ENCODE results near the gene ALOXE3. TPM values are rescaled to one million over a fixed set of nuclear protein-coding genes. Genes with fewer than 3 reads are reported as not detected.

Gene ALOXE3
- total RNA-seq, 1 donor from 2014 or later: not detected

DNA sequence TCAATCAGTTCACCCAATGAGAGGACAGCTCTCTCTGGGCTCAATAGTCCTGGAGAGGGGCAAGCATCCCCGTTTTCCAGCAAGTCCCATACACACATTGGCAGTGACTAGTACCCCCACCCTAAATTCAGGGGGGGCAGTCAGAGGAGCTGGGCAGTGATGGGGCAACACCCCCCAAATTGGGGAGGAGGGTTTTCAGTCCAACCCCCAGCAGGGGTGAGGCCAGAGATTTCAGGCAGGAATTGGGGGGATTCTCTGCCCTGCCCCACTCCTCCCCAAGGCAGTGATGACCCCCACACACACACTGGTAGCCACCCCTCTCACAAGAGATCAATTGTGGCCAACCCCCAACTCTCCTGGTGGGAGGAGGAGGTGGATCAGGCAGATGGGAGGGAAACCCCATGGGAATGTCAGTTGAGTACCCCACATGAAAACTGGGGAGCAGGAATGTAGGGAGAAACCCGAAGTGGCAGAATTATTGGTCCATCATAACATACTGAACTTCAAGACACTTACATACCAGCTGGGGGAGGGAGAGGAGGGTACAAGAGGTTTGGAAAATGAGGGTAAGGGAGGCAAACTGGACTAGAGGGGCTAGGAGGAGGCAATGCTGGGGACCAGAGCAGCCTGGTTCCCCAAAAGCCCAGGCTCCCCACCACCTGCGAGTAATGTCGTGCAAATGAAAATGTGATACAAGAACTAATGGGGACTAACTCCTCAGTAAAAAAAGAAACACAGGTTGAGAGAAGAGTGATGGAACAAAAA is 41.3 kb upstream of the ALOXE3 start:
- TF ChIP-seq, protein P1, sequence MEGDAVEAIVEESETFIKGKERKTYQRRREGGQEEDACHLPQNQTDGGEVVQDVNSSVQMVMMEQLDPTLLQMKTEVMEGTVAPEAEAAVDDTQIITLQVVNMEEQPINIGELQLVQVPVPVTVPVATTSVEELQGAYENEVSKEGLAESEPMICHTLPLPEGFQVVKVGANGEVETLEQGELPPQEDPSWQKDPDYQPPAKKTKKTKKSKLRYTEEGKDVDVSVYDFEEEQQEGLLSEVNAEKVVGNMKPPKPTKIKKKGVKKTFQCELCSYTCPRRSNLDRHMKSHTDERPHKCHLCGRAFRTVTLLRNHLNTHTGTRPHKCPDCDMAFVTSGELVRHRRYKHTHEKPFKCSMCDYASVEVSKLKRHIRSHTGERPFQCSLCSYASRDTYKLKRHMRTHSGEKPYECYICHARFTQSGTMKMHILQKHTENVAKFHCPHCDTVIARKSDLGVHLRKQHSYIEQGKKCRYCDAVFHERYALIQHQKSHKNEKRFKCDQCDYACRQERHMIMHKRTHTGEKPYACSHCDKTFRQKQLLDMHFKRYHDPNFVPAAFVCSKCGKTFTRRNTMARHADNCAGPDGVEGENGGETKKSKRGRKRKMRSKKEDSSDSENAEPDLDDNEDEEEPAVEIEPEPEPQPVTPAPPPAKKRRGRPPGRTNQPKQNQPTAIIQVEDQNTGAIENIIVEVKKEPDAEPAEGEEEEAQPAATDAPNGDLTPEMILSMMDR (IDR thresholded peaks at IDR 0.05): no peak
- Histone ChIP-seq H3K4me1 (peaks cover 49% of the 10 kb centered on the region), H3K9me3 (no peaks in the 10 kb centered on the region), H3K36me3 (peaks cover 27% of the 10 kb centered on the region), H3K27ac (no peak overlapping the region), H3K27me3 (no peaks in the 10 kb centered on the region), H3K4me3 (no peak overlapping the region)
- no peak for ATAC-seq
- peak; percentile 50 for DNase-seq
- intact Hi-C loops (cut with DNase I): no loop called here

DNA sequence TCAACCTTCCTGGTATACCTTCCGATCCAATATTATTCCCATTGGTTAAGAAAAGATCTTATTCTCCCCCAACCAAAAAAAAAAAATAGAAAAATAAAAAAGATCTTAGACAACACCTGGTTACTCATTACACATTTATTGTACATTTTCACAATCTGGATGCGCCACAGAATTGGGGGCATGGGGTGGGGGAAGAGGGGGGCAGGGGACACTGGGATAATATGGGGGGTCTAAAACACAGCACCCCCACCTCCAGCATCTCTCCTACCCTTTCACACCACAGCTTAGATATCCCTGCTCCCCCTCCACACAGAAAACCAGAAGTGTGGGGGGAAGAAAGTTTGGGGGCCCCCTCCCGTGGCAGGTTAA is 40.7 kb upstream of the ALOXE3 start:
- Histone ChIP-seq H3K36me3 (peaks cover 27% of the 10 kb centered on the region), H3K4me3 (no peak overlapping the region), H3K4me1 (peaks cover 43% of the 10 kb centered on the region), H3K9me3 (no peaks in the 10 kb centered on the region), H3K27me3 (no peaks in the 10 kb centered on the region), H3K27ac (peak overlapping the region; percentile 98)
- DNase-seq (no peak), ATAC-seq (no peak)
- intact Hi-C loops (cut with DNase I): no loop called here
- TF ChIP-seq, protein P1 (IDR thresholded peaks at IDR 0.05): no peak

DNA sequence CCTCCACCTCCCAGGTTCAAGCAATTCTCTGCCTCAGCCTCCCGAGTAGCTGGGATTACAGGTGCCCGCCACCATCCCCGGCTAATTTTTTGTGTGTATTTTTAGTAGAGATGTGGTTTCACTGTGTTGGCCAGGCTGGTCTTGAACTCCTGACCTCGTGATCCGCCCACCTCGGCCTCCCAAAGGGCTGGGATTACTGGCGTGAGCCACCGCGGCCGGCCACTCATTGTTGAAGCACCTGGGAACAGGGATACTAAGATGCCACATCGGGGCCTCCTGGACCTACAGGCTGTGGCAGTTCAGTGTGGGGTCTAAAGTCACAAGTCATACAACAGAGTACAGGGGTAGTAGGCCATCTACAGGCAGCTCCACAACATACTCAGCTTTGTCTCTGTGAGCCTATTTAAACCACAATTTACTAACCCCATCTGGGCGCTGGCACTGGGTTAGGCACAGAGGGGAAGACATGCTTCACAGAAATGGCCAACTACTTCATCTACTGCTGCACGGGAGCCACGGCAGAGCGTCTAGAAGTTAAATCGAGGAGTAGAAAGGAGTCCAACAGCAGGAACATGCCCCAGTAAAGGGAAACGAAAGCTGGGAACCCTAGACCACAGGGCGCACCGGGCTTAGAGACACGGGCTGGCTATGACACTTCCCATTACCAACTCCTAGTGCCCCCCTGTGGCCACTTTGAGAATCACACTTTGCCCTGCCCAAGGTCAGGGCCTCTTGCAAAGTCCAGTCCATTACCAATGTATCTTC is 40.1 kb upstream of the ALOXE3 start:
- DNase-seq (peak; percentile 92), ATAC-seq (peak; percentile 42)
- TF ChIP-seq, protein P1 (IDR thresholded peaks at IDR 0.05): peak; percentile 96
- peaks cover 43% of the 10 kb centered on the region for H3K4me1 ChIP-seq
- no peak overlapping the region for H3K4me3 ChIP-seq
- H3K27ac ChIP-seq: peak overlapping the region; percentile 98
- intact Hi-C loops (cut with DNase I): no loop called here
- H3K27me3 ChIP-seq: no peaks in the 10 kb centered on the region
- peaks cover 27% of the 10 kb centered on the region for H3K36me3 ChIP-seq
- H3K9me3 ChIP-seq: no peaks in the 10 kb centered on the region

DNA sequence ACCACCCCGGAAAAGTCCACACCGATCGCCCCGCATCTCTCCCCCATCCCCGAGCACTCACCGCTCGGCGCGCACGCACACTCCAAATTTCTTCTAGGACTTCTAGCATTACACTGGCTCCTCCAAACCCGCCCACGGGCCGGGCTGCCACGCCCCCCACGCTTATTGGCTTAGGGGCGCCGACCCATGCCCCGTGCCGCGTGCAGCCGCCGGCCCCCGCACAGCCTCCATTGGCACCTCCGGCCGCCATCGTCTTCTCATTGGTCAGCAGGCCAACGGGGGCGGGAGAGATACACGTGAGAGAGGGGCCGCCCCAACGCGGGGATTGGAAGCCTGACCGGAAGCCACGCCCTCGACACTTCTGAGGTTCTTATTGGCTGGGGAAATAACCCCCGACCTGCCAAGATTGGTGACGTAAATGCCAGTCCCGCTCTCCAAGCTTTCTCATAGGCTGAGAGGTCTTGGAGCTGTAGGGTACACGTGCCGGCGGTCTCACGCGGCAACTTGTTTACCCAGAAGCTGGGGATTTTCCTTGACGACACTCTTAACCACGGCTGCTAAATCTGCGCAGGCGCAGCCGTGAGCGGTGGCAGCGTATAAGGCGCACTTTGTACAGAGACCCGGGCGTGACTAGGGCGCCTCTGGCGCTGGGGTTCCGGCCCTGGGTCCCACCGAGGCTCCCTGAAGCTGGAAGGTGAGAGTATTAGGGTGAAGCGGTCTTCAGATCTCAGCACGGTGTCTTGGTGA is 38.1 kb upstream of the ALOXE3 start:
- TF ChIP-seq, protein P1 (IDR thresholded peaks at IDR 0.05): peak; percentile 6
- Histone ChIP-seq H3K27ac (peak overlapping the region; percentile 100), H3K4me1 (peaks cover 44% of the 10 kb centered on the region), H3K36me3 (peaks cover 35% of the 10 kb centered on the region), H3K27me3 (no peaks in the 10 kb centered on the region), H3K4me3 (peak overlapping the region; percentile 82), H3K9me3 (no peaks in the 10 kb centered on the region)
- DNase-seq: peak; percentile 100
- intact Hi-C loops (cut with DNase I): no loop called here
- ATAC-seq: peak; percentile 77

DNA sequence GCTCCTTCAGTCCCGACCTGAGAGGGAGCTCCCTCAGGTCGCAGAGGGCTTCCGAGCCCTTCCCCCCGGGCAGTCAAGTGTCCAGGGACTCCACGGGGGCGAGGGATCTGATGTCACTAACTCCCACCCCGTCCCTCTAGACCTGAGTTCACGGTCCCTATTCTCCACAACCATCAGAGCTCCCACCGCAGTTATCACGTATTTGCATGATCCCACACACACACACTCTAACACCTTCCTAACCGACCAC is 37.6 kb upstream of the ALOXE3 start:
- intact Hi-C loops (cut with DNase I): no loop called here
- no peak for ATAC-seq
- TF ChIP-seq, protein P1 (IDR thresholded peaks at IDR 0.05): no peak
- Histone ChIP-seq H3K27ac (peak overlapping the region; percentile 100), H3K4me3 (peak overlapping the region; percentile 82), H3K27me3 (no peaks in the 10 kb centered on the region), H3K9me3 (no peaks in the 10 kb centered on the region), H3K36me3 (peaks cover 30% of the 10 kb centered on the region), H3K4me1 (peaks cover 40% of the 10 kb centered on the region)
- DNase-seq: no peak
